Tibial nerve (tissue), 4 donors: ENCODE results near the gene SDCCAG8. TPM values are rescaled to one million over a fixed set of nuclear protein-coding genes. Genes with fewer than 3 reads are reported as not detected.
A peak's percentile ranks its signal among the peaks of the same experiment; 100 is the strongest.

Experiments used
- DNase-seq, 2 donors: peaks; one replicate each; pipeline ENCODE4 v3.0.0-alpha.2; 2019; ENCODE audit warnings: low spot score in 2 of 2
- H3K27ac ChIP-seq, 4 donors: fragments of 200-600 bp; sonication (generic) in 3 of 4; one replicate each; pipeline ENCODE4 v1.5.1; 2017 to 2019; ENCODE audit warnings: mild to moderate bottlenecking in 1 of 4
- H3K27me3 ChIP-seq, 2 donors: fragments of 200-600 bp; sonication (generic) in 1 of 2; one replicate each; pipeline versions ENCODE4 v1.5.1 to v1.6.0; 2017 to 2019
- H3K36me3 ChIP-seq, 3 donors: fragments of 200-600 bp; sonication (generic); one replicate each; pipeline ENCODE4 v1.5.1; 2018 to 2019
- H3K4me1 ChIP-seq, 4 donors: fragments of 200-600 bp; sonication (generic) in 3 of 4; one replicate each; pipeline ENCODE4 v1.5.1; 2017 to 2019
- H3K4me3 ChIP-seq, 4 donors: fragments of 200-600 bp; sonication (generic) in 3 of 4; one replicate each; pipeline ENCODE4 v1.5.1; 2017 to 2019; ENCODE audit warnings: mild to moderate bottlenecking in 1 of 4, moderate library complexity in 1 of 4
- H3K9me3 ChIP-seq, 4 donors: fragments of 200-600 bp; sonication (generic) in 3 of 4; one replicate each; pipeline ENCODE4 v1.5.1; 2017 to 2019
- EP300 ChIP-seq, 2 donors: sonication (generic); formaldehyde crosslinking; IDR thresholded peaks; one replicate each; pipeline ENCODE4 v1.6.1; 2017; ENCODE audit warnings: antibody characterized with exemption in 2 of 2, mild to moderate bottlenecking in 1 of 2
- POLR2A ChIP-seq, 2 donors: fragments of 450-650 bp; IDR thresholded peaks; one replicate each; pipeline ENCODE4 v1.6.1; 2017; ENCODE audit warnings: antibody characterized with exemption in 2 of 2, mild to moderate bottlenecking in 2 of 2, moderate library complexity in 2 of 2
- WGBS, 2 donors: methylation state at CpG; one replicate each; pipeline ENCODE4 v1.1.5; 2018; 5-methylcytosine and 5-hydroxymethylcytosine counted together
- total RNA-seq, 4 donors: library from RNA; depleted of rRNA; stranded (reverse); fragments of >200 nt; gene quantifications; one replicate each; pipeline ENCODE4 v1.1.0, GENCODE V29; 2016
- TF ChIP-seq, protein P1 (sequence below), 5 experiments: fragments of 200-600 bp in 3 of 5; fragments of 450-650 bp in 2 of 5; sonication (generic) in 3 of 5; IDR thresholded peaks; one replicate each; pipeline ENCODE4 v1.5.1; 2016 to 2019; ENCODE audit warnings: antibody characterized with exemption in 5 of 5, mild to moderate bottlenecking in 3 of 5, moderate library complexity in 2 of 5

Gene SDCCAG8
- total RNA-seq, 4 donors from 2014 or later: 39.0 to 86.5 (median 56.0) TPM

DNA sequence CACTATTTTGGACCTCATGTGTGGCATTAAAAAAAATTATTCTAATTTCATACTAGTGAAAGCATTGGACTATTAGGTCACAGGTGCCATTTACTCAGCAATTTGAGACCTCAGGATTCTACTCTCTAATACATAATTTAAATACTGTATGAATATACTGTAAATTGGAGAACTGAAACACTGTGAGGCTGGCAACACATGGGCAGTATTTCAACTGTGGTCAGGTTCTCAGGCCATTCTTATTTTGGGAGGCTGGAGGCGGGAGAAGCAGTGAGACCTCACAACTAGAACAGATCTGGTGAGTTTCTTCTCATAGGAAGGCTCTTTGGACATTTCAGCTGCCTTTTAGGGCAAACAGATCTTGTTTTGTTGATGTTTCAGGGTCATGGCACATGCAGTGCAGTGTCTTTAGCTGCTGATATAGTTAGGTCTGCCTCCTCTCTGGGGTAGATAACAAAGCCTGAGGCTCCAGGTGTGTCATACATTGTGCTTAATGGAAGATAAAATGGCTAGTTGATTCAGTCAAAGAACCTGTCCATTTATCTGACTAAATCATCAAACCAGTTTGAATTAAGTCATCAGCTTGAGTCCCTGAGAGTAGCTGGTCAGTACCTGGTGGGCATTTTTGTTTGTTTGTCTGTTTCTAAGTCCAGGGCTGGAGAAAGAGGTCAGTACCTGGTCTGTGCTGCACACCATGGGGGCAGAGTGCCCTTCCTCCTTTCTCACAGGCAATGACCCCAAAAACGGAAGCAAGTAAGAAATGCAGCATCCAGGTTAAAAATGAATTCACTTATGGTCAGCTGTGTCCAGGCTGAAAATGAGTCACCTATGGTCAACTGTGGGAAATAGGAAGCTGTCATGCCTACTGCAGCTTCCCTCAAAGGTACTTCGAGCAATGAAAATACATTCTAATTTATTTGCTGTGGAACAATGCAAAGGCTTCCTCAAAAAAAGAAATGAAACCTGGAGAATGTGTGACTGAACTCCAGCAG, 216.2 kb downstream of the SDCCAG8 start:
- Histone ChIP-seq H3K4me1 (peaks cover 0 to 29% (median 3%) of the 10 kb centered on the region in 4 donors), H3K4me3 (no peak overlapping the region), H3K36me3 (peaks cover 0 to 15% (median 0%) of the 10 kb centered on the region in 3 donors), H3K27me3 (no peaks in the 10 kb centered on the region), H3K9me3 (no peaks in the 10 kb centered on the region), H3K27ac (no peak overlapping the region)
- WGBS, 2 donors: 74 to 82% methylated on average over 3 of the region's 3 CpGs
- no peak for DNase-seq
- TF ChIP-seq, protein P1, sequence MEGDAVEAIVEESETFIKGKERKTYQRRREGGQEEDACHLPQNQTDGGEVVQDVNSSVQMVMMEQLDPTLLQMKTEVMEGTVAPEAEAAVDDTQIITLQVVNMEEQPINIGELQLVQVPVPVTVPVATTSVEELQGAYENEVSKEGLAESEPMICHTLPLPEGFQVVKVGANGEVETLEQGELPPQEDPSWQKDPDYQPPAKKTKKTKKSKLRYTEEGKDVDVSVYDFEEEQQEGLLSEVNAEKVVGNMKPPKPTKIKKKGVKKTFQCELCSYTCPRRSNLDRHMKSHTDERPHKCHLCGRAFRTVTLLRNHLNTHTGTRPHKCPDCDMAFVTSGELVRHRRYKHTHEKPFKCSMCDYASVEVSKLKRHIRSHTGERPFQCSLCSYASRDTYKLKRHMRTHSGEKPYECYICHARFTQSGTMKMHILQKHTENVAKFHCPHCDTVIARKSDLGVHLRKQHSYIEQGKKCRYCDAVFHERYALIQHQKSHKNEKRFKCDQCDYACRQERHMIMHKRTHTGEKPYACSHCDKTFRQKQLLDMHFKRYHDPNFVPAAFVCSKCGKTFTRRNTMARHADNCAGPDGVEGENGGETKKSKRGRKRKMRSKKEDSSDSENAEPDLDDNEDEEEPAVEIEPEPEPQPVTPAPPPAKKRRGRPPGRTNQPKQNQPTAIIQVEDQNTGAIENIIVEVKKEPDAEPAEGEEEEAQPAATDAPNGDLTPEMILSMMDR (IDR thresholded peaks at IDR 0.05): no peak
- TF ChIP-seq EP300 (IDR thresholded peaks at IDR 0.05) (no peak), POLR2A (IDR thresholded peaks at IDR 0.05) (no peak)

DNA sequence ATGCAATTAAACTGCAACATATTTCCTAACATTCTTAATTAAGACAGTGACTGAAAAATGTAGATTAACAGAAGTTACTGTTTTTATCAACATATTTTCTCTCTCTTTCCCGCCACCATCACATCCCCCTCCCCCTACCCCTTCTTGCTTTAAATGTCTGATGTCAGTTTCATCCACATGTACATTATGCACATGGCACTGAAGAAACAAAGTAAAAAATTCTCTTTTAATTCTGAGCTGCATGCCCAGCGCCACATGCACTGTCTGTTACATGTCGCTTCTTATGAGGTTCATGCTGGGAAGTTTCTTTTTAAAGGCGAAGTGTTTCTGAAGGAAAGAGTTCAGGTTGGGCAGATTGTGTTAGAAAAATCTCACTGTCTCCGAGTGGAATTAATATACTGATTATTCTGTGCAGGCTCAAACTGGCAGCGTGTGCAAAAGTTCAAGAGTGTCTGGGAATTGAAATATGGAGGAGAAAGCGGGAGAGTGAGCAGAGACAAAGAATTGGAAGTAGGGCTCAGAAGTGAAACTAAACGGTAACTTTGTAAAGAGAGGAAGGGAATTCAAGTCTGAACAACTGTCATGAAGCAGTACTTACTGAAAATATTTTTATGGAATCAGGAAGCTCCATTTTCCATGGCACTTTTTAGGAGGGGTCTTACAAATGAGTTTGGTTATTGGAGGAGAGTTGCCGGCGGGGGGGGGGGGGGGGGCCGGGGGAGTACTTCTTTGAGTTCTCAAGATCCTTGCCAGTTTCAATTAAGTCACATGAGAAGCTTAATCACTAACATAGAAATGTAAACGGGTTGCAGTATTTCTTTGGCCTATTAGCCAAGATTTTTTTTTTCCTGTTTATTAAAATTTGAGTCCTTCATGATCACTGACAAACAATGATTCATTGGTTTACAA, 217.6 kb downstream of the SDCCAG8 start:
- no peaks in the 10 kb centered on the region for H3K27me3 ChIP-seq
- H3K9me3 ChIP-seq: no peaks in the 10 kb centered on the region
- TF ChIP-seq POLR2A (IDR thresholded peaks at IDR 0.05) (no peak), EP300 (IDR thresholded peaks at IDR 0.05) (no peak)
- TF ChIP-seq, protein P1 (IDR thresholded peaks at IDR 0.05): no peak
- peak overlapping the region in 1 of 4 donors; percentile 49 for H3K27ac ChIP-seq
- WGBS, 2 donors: 16% methylated on average over 12 of the region's 12 CpGs
- H3K4me1 ChIP-seq: peaks cover 0 to 29% (median 3%) of the 10 kb centered on the region in 4 donors
- DNase-seq: no peak
- peaks cover 0 to 15% (median 0%) of the 10 kb centered on the region in 3 donors for H3K36me3 ChIP-seq
- peak overlapping the region; percentile 1 to 35 (median 18) for H3K4me3 ChIP-seq

- WGBS, 2 donors: 86 to 89% methylated on average over 30 to 53 of the region's 55 CpGs
- H3K4me1 ChIP-seq: peaks cover 0 to 29% (median 3%) of the 10 kb centered on the region in 4 donors
- TF ChIP-seq, protein P1 (IDR thresholded peaks at IDR 0.05): no peak
- no peak for TF ChIP-seq POLR2A (IDR thresholded peaks at IDR 0.05)
- TF ChIP-seq EP300 (IDR thresholded peaks at IDR 0.05): no peak
- no peak for DNase-seq
- H3K27ac ChIP-seq: peak overlapping the region in 1 of 4 donors; percentile 49
- no peaks in the 10 kb centered on the region for H3K27me3 ChIP-seq
- H3K36me3 ChIP-seq: peaks cover 0 to 15% (median 0%) of the 10 kb centered on the region in 3 donors
- peak overlapping the region in 1 of 4 donors; percentile 13 for H3K4me3 ChIP-seq
- H3K9me3 ChIP-seq: no peaks in the 10 kb centered on the region
Measured at GRCh38 chr1:243474136-243474881, 218.5 kb downstream of the SDCCAG8 start.

- H3K4me3 ChIP-seq: no peak overlapping the region
- TF ChIP-seq, protein P1 (IDR thresholded peaks at IDR 0.05): no peak
- TF ChIP-seq EP300 (IDR thresholded peaks at IDR 0.05) (no peak), POLR2A (IDR thresholded peaks at IDR 0.05) (no peak)
- peaks cover 0 to 15% (median 0%) of the 10 kb centered on the region in 3 donors for H3K36me3 ChIP-seq
- H3K27ac ChIP-seq: no peak overlapping the region
- no peak for DNase-seq
- H3K27me3 ChIP-seq: no peaks in the 10 kb centered on the region
- no peaks in the 10 kb centered on the region for H3K9me3 ChIP-seq
- peaks cover 0 to 29% (median 3%) of the 10 kb centered on the region in 4 donors for H3K4me1 ChIP-seq
- 97 to 100% methylated on average over 9 of the region's 9 CpGs for WGBS, 2 donors
Measured at GRCh38 chr1:243474906-243475305, 219.1 kb downstream of the SDCCAG8 start.
